COLO668 (cell line): ENCODE results near the gene COL6A2.

ENCODE experiments used
- DNase-seq: peaks from one replicate; lab custom pipeline; 2025; ENCODE audit not compliant: unreplicated experiment; lab: John Stamatoyannopoulos, UW

Gene COL6A2

DNA sequence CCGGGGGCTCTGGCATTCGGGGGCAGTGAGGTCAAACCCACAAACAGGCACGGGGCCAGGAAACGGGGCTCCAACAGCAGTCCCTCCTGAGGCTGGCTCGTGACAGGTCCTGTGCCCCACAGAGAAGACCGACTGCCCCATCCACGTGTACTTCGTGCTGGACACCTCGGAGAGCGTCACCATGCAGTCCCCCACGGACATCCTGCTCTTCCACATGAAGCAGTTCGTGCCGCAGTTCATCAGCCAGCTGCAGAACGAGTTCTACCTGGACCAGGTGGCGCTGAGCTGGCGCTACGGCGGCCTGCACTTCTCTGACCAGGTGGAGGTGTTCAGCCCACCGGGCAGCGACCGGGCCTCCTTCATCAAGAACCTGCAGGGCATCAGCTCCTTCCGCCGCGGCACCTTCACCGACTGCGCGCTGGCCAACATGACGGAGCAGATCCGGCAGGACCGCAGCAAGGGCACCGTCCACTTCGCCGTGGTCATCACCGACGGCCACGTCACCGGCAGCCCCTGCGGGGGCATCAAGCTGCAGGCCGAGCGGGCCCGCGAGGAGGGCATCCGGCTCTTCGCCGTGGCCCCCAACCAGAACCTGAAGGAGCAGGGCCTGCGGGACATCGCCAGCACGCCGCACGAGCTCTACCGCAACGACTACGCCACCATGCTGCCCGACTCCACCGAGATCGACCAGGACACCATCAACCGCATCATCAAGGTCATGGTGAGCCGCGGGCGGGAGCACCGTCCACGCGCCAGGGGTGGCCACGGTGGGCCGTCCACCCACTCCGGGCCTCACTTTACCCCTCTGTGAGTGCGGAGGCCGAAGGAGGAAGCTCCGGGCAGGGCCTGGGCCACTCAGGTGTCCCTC lies 14.2 kb downstream of the COL6A2 start:
- DNase-seq: no peak

- DNase-seq: no peak
These were observed 14.9 kb downstream of the COL6A2 start for GRCh38 chr21:46112725-46113215.

- DNase-seq: no peak
These were observed 15.7 kb downstream of the COL6A2 start for GRCh38 chr21:46113497-46114176.

DNA sequence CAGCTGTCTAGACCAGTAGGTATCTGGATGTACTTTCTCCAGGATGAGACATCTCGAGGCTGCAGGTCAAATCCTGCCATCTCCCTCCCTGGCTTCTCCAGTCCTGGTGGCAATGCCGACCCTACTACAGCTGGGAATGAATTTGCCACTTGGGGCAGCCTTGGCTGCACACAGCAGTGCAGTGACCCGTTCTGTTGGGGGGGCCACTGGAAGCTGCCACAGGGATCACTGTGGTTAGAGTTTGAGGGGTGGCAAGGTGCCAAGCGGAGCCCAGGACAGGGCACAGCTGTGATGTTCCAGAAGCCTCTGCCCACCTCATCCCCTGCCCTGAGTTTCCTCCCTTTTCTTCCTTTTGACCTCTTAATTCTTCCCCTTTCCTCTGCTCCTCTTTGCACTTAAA lies 17.1 kb downstream of the COL6A2 start:
- no peak for DNase-seq

DNA sequence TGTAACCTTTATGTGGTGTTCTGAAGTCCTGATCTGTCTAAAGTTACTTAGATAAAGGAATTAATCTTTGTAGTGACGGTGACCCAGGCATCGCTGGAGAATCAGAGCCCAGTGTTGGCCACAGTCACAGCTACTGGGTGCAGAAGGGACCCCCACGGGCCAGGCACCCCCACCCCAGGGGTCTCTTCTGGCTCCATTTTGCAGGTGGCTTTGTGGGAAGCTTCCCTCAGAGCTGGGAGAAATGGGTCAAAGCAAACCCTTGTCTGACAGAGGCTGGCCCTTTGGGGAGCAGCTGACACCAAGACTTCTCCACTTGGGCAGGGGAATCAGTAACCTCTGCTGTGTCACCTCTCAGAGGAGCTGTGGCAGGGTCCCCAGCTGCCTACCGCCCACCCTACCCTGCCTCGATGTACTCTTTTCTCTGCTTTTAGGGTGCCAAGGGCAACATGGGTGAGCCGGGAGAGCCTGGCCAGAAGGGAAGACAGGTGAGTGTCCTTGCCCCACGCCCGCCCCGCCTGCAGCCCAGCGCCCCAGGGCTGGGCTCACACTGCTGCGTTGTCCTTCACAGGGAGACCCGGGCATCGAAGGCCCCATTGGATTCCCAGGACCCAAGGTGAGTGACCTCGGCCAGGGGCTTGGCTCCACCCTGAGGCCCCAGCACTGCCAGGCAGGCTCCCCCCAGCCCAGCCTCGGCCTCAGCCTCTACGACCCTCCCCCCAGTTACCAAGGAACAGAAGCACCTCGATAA lies 17.7 kb downstream of the COL6A2 start:
- DNase-seq: no peak

GRCh38 chr21:46116189-46116775 lies 18.4 kb downstream of the COL6A2 start:
- DNase-seq: no peak

GRCh38 chr21:46116776-46117585 lies 19.1 kb downstream of the COL6A2 start:
- DNase-seq: no peak

GRCh38 chr21:46117586-46118315 lies 19.8 kb downstream of the COL6A2 start:
- no peak for DNase-seq

DNA sequence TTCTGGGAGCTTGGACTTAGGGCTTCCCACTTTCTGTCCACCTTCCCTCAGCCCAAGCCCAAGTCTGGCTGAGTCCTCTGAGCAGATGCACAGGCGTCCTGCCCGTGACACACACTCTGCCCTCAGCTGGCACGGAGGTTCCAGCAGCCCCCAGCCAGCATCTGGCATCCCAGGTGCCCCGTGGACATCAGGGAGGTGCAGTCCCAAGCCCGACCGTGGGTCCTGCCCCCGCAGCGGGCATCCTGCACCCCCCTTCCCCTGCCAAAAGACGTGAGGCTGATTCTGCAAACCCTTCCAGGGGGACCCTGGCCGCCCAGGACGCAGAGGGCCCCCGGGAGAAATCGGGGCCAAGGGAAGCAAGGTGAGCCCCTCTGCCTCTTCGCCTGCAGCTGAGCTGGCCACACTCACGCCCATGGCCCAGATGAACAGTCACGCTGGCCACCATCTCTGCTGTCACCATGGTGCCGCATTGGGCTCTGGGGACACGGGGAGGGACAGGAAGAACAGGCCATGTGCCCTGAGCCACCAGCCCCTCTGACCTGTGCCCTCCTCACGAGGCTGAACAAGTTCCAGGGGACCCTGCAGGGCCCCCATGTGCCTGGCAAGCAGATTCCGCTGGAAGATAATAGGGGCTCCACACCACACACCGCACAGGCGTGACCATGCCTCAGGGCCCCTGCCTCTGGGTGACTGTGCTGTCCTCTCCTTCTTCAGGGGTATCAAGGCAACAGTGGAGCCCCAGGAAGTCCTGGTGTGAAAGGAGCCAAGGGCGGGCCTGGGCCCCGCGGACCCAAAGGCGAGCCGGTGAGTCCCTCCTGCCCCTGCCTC lies 20.6 kb downstream of the COL6A2 start:
- DNase-seq: no peak

- DNase-seq: no peak
These were observed 21.3 kb downstream of the COL6A2 start for GRCh38 chr21:46119144-46119636.

GRCh38 chr21:46119637-46120271 lies 21.8 kb downstream of the COL6A2 start:
- DNase-seq: no peak

DNA sequence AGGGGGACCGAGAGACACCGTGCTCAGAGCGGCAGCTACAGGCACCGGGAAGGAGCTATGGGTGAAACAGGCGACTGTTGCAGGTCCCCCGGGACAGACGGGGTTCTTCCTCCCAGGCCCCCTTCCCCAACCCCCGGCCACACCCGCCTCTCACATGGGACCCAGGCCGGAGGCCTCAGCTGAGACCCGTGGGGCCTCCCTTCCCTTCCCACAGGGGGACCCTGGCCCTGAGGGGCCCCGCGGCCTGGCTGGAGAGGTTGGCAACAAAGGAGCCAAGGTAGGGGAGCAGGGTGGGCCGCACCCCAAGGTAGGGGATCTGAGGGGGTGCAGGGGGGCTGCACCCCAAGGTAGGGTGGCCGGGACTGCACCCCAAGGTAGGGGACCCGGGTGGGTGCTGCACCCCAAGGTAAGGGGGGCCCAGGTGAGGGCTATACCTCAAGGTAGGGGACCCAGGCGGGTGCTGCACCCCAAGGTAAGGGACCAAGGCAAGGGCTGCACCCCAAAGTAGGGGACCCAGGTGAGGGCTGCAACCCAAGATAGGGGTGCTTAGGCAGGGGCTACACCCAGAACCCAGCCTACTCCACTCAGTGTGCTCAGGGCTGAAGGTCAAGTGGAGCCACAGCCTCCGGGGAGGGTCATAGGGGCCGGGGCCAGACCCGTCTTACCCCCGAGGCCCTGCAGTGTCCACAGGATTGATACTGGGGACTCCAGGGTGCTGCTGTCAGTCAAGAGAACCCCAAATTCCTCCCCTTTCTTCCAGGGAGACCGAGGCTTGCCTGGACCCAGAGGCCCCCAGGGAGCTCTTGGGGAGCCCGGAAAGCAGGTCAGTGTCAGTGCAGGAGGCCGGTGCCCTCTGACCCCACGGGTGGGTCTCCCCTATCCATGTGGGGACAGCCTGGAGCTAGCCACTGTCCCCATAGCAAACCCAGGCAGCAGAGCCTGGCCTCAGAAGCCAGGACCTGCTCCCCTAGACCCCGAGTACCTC lies 22.7 kb downstream of the COL6A2 start:
- DNase-seq: no peak

- DNase-seq: no peak
These were observed 23.6 kb downstream of the COL6A2 start for GRCh38 chr21:46121286-46122221.

DNA sequence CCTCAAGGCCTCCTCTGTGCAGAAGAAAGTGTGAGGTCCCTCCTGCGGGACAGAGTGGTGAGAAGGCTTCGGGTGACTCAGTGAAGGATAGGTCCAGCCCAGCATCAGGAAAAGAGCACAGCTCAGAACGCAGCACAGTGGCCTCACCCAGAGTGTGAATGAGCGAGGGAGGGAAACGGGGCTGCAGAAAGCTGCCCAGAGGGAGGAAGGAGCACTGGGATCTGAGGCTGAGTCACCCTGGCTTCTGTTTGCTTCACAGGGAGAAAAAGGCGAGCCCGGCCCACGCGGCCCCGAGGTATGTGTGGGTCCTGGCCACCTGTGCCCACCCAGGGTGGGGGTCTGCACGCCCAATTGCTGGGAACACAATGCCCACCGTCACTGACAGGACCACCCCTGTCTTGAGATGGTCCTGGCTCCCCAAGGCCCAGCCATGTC lies 24.3 kb downstream of the COL6A2 start:
- DNase-seq: no peak

GRCh38 chr21:46122758-46123683 lies 25.1 kb downstream of the COL6A2 start:
- no peak for DNase-seq
